Naive thymus-derived CD4-positive, alpha-beta T cell (primary cell): ENCODE results near the gene BTBD10. TPM values are rescaled to one million over a fixed set of nuclear protein-coding genes. Genes with fewer than 3 reads are reported as not detected.
A peak's percentile ranks its signal among the peaks of the same experiment; 100 is the strongest.

Experiments
- ATAC-seq: fragments of 150-1000 bp; cut with Tn5 transposase; 2 replicates; pipeline ENCODE4 v1.10.0; 2021; ENCODE audit warnings: mild to moderate bottlenecking, moderate library complexity
- CTCF ChIA-PET: fragments of 350-600 bp; sonication (Branson Sonifier 250); formaldehyde crosslinking; loops from one replicate; lab custom pipeline; 2021; ENCODE audit warnings: antibody characterized with exemption; lab: Charles Lee
- POLR2A ChIA-PET: fragments of 350-600 bp; sonication (Branson Sonifier 250); formaldehyde crosslinking; loops from one replicate; lab custom pipeline; 2021; ENCODE audit warnings: antibody characterized with exemption, inconsistent platforms; lab: Charles Lee
- DNase-seq, 9 donors: peaks; one replicate each; pipeline versions ENCODE4 v3.0.0 to v3.0.0-alpha.2; 2020 to 2022; ENCODE audit warnings: mixed read lengths in 1 of 9
- H3K27ac ChIP-seq: one replicate; pipeline ENCODE4 v1.7.0; 2013; ENCODE audit warnings: mild to moderate bottlenecking, low read depth, low read length, moderate library complexity
- H3K27me3 ChIP-seq, 2 donors: one replicate each; pipeline ENCODE4 v1.7.0; 2013; ENCODE audit warnings: low read length in 2 of 2, mild to moderate bottlenecking in 2 of 2, moderate library complexity in 2 of 2; ENCODE audit not compliant: control insufficient read depth in 2 of 2, insufficient read depth in 2 of 2
- H3K36me3 ChIP-seq, 3 experiments: 1 replicate in 2 of 3; 2 replicates in 1 of 3; pipeline ENCODE4 v1.7.0; 2013; ENCODE audit warnings: low read length in 3 of 3, mild to moderate bottlenecking in 3 of 3, moderate library complexity in 1 of 3; ENCODE audit not compliant: insufficient read depth in 3 of 3, control insufficient read depth in 2 of 3
- H3K4me1 ChIP-seq, 2 donors: one replicate each; pipeline ENCODE4 v1.7.0; 2013; ENCODE audit warnings: low read length in 2 of 2, mild to moderate bottlenecking in 2 of 2, moderate library complexity in 1 of 2; ENCODE audit not compliant: control insufficient read depth in 2 of 2, insufficient read depth in 2 of 2
- H3K4me3 ChIP-seq: 2 replicates; pipeline ENCODE4 v1.7.0; 2013; ENCODE audit warnings: mild to moderate bottlenecking, low read length
- H3K9me3 ChIP-seq, 3 experiments: 1 replicate in 2 of 3; 2 replicates in 1 of 3; pipeline ENCODE4 v1.7.0; 2013; ENCODE audit warnings: low read length in 3 of 3; ENCODE audit not compliant: control insufficient read depth in 2 of 3
- H3K27ac Mint-ChIP-seq, 9 donors: one replicate each; pipeline ENCODE4 v1.8.0; 2020 to 2022; ENCODE audit warnings: mixed read lengths in 9 of 9, mild to moderate bottlenecking in 8 of 9, moderate library complexity in 5 of 9, inconsistent platforms in 2 of 9
- H3K27me3 Mint-ChIP-seq, 5 donors: one replicate each; pipeline ENCODE4 v1.8.0; 2021 to 2022; ENCODE audit warnings: mixed read lengths in 5 of 5, mild to moderate bottlenecking in 1 of 5
- H3K36me3 Mint-ChIP-seq, 5 donors: one replicate each; pipeline ENCODE4 v1.8.0; 2020 to 2022; ENCODE audit warnings: mixed read lengths in 5 of 5, mild to moderate bottlenecking in 3 of 5, inconsistent platforms in 1 of 5
- H3K4me1 Mint-ChIP-seq, 7 donors: one replicate each; pipeline ENCODE4 v1.8.0; 2020 to 2022; ENCODE audit warnings: mixed read lengths in 7 of 7, mild to moderate bottlenecking in 3 of 7, inconsistent platforms in 1 of 7
- H3K4me3 Mint-ChIP-seq, 10 donors: one replicate each; pipeline ENCODE4 v1.8.0; 2020 to 2022; ENCODE audit warnings: mild to moderate bottlenecking in 10 of 10, mixed read lengths in 10 of 10, moderate library complexity in 6 of 10, inconsistent platforms in 2 of 10
- H3K9me3 Mint-ChIP-seq, 11 donors: one replicate each; pipeline ENCODE4 v1.8.0; 2020 to 2022; ENCODE audit warnings: mixed read lengths in 11 of 11, mild to moderate bottlenecking in 4 of 11, inconsistent platforms in 1 of 11, moderate library complexity in 1 of 11
- intact Hi-C, 2 donors: fragments of 100-400 bp; cut with micrococcal nuclease; formaldehyde crosslinking; loops; one replicate each; pipeline ENCODE4 v1.15.1; 2023
- polyA plus RNA-seq, 2 donors: library from polyadenylated mRNA; unstranded; fragments of 300-500 nt; fragmentation: Illumina TruSeq; gene quantifications; one replicate each; pipeline ENCODE4 v1.2.3, GENCODE V29; 2021
- total RNA-seq, 6 experiments: library from RNA in 5 of 6; stranded (reverse) in 5 of 6; gene quantifications; 1 replicate in 5 of 6; 2 replicates in 1 of 6; pipeline ENCODE4 v1.2.3 and lab custom pipeline; 2021 to 2026

Gene BTBD10
- total RNA-seq (10 to 100 TPM; 16.3 to 25.2 (median 19.4) TPM), polyA plus RNA-seq (10 to 100 TPM in 1 of 2 donors, 1 to 10 TPM in 1; 9.7 to 11.8 TPM), total RNA-seq (lab: John Stamatoyannopoulos, UW) (22.7 reads per million, percentile 53 among the genes with 10 or more reads in this experiment)

- H3K27ac ChIP-seq = peak within 1 kb of the TSS; percentile 96
- CTCF ChIA-PET = interaction anchor here (2.0 kb wide), 1 partner anchor 24 kb away, joined by 7 read pairs; no protein-coding TSS in a partner anchor
- intact Hi-C loops = loop anchor here (1.0 to 10.0 kb wide), 13 partner anchors 24 to 1621 kb away; partner anchors contain the start of genes BMAL1 (in 2 of the 2), FAR1 (in 2 of the 2), CALCB (in 1 of the 2) and COPB1 (in 1 of the 2)
- Mint-ChIP-seq H3K36me3 (peaks cover 0 to 17% (median 6%) of the 10 kb centered on the region in 5 donors), H3K27me3 (peaks cover 0 to 5% (median 0%) of the 10 kb centered on the region in 5 donors), H3K4me1 (peaks cover 22 to 54% (median 46%) of the 10 kb centered on the region in 7 donors), H3K27ac (peak within 1 kb of the TSS; percentile 93 to 100 (median 97)), H3K4me3 (peak within 1 kb of the TSS; percentile 97 to 100 (median 99)), H3K9me3 (no peaks in the 10 kb centered on the region)
- H3K4me1 ChIP-seq = peaks cover 18 to 20% of the 10 kb centered on the region in 2 donors
- H3K27me3 ChIP-seq = no peaks in the 10 kb centered on the region
- POLR2A ChIA-PET = interaction anchor here (0.7 to 2.5 kb wide), 6 partner anchors 9 to 184 kb away, joined by 3 to 9 read pairs (median 4); no protein-coding TSS in a partner anchor
- ATAC-seq (peak; percentile 100), DNase-seq (peak; percentile 87 to 94 (median 91))
- peaks cover 0 to 5% (median 0%) of the 10 kb centered on the region in 3 experiments for H3K36me3 ChIP-seq
- peak within 1 kb of the TSS; percentile 98 for H3K4me3 ChIP-seq
- no peaks in the 10 kb centered on the region for H3K9me3 ChIP-seq
Observed at GRCh38 chr11:13462901-13463778, at the start of gene BTBD10. TSS of gene BTBD10 (minus strand) at chr11:13463222. CDS start at chr11:13445124, 18,098 bp downstream.

GRCh38 chr11:13503393-13503792, 40.4 kb upstream of the BTBD10 start:
- H3K9me3 Mint-ChIP-seq = peaks cover 0 to 7% (median 0%) of the 10 kb centered on the region in 11 donors

GRCh38 chr11:13502492-13502891, 39.5 kb upstream of the BTBD10 start:
- H3K27ac Mint-ChIP-seq = no peak overlapping the region
- peaks cover 0 to 7% (median 0%) of the 10 kb centered on the region in 11 donors for H3K9me3 Mint-ChIP-seq
- Histone ChIP-seq H3K4me1 (no peaks in the 10 kb centered on the region), H3K27me3 (no peaks in the 10 kb centered on the region), H3K4me3 (no peak overlapping the region), H3K27ac (no peak overlapping the region), H3K36me3 (no peaks in the 10 kb centered on the region), H3K9me3 (no peaks in the 10 kb centered on the region)
- no peak for DNase-seq
- no peak overlapping the region for H3K4me3 Mint-ChIP-seq
- ChIA-PET POLR2A (no interaction called here), CTCF (no interaction called here)
- H3K27me3 Mint-ChIP-seq = peaks cover 8 to 32% (median 26%) of the 10 kb centered on the region in 5 donors
- intact Hi-C loops = no loop called here
- H3K36me3 Mint-ChIP-seq = no peaks in the 10 kb centered on the region
- no peak for ATAC-seq
- no peaks in the 10 kb centered on the region for H3K4me1 Mint-ChIP-seq

More at GRCh38 chr11:13503393-13503792, 40.4 kb upstream of the BTBD10 start:
- ATAC-seq (no peak), DNase-seq (no peak)
- CTCF ChIA-PET = no interaction called here
- Mint-ChIP-seq H3K27me3 (peaks cover 8 to 32% (median 26%) of the 10 kb centered on the region in 5 donors), H3K4me3 (no peak overlapping the region), H3K27ac (no peak overlapping the region), H3K36me3 (no peaks in the 10 kb centered on the region), H3K4me1 (no peaks in the 10 kb centered on the region)
- POLR2A ChIA-PET = no interaction called here
- Histone ChIP-seq H3K27me3 (no peaks in the 10 kb centered on the region), H3K4me3 (no peak overlapping the region), H3K36me3 (no peaks in the 10 kb centered on the region), H3K27ac (no peak overlapping the region), H3K9me3 (no peaks in the 10 kb centered on the region), H3K4me1 (no peaks in the 10 kb centered on the region)
- intact Hi-C loops = no loop called here

GRCh38 chr11:13495929-13496328, 32.9 kb upstream of the BTBD10 start, which contains the start of gene PTH:
TSS of gene PTH (minus strand) at chr11:13495997. CDS start at chr11:13492855, 3,142 bp downstream.
- Histone ChIP-seq H3K9me3 (no peaks in the 10 kb centered on the region), H3K36me3 (no peaks in the 10 kb centered on the region), H3K27ac (no peak within 1 kb of the TSS), H3K4me3 (no peak within 1 kb of the TSS), H3K4me1 (no peaks in the 10 kb centered on the region), H3K27me3 (no peaks in the 10 kb centered on the region)
- H3K27ac Mint-ChIP-seq = no peak within 1 kb of the TSS
- H3K36me3 Mint-ChIP-seq = no peaks in the 10 kb centered on the region
- H3K4me1 Mint-ChIP-seq = no peaks in the 10 kb centered on the region
- ATAC-seq = no peak
- intact Hi-C loops = no loop called here
- peaks cover 22 to 35% (median 27%) of the 10 kb centered on the region in 5 donors for H3K27me3 Mint-ChIP-seq
- no peak within 1 kb of the TSS for H3K4me3 Mint-ChIP-seq
- H3K9me3 Mint-ChIP-seq = peaks cover 0 to 7% (median 0%) of the 10 kb centered on the region in 11 donors
- ChIA-PET POLR2A (no interaction called here), CTCF (no interaction called here)
- DNase-seq = no peak

- Histone ChIP-seq H3K4me1 (no peaks in the 10 kb centered on the region), H3K27me3 (no peaks in the 10 kb centered on the region), H3K27ac (no peak overlapping the region), H3K9me3 (no peaks in the 10 kb centered on the region), H3K36me3 (no peaks in the 10 kb centered on the region), H3K4me3 (no peak overlapping the region)
- no peak for ATAC-seq
- POLR2A ChIA-PET = interaction anchor here (0.6 kb wide), 1 partner anchor 144 kb away, joined by 3 read pairs; no protein-coding TSS in a partner anchor
- Mint-ChIP-seq H3K9me3 (peaks cover 0 to 3% (median 0%) of the 10 kb centered on the region in 11 donors), H3K36me3 (no peaks in the 10 kb centered on the region), H3K4me3 (no peak overlapping the region), H3K27me3 (peaks cover 16 to 24% (median 19%) of the 10 kb centered on the region in 5 donors), H3K4me1 (no peaks in the 10 kb centered on the region), H3K27ac (no peak overlapping the region)
- no peak for DNase-seq
- CTCF ChIA-PET = no interaction called here
- intact Hi-C loops = no loop called here
Observed at GRCh38 chr11:13494051-13494450, 31.0 kb upstream of the BTBD10 start.

GRCh38 chr11:13487661-13488030, 24.6 kb upstream of the BTBD10 start:
- ATAC-seq = peak; percentile 75
- no peaks in the 10 kb centered on the region for H3K9me3 ChIP-seq
- no peaks in the 10 kb centered on the region for H3K27me3 ChIP-seq
- peak overlapping the region; percentile 66 to 90 (median 76) for H3K4me3 Mint-ChIP-seq
- no peaks in the 10 kb centered on the region for H3K36me3 Mint-ChIP-seq
- H3K4me3 ChIP-seq = peak overlapping the region; percentile 61
- H3K36me3 ChIP-seq = no peaks in the 10 kb centered on the region
- POLR2A ChIA-PET = interaction anchor here (0.8 kb wide), 1 partner anchor 24 kb away, joined by 3 read pairs; no protein-coding TSS in a partner anchor
- peaks cover 0 to 9% (median 2%) of the 10 kb centered on the region in 5 donors for H3K27me3 Mint-ChIP-seq
- intact Hi-C loops = loop anchor here (1.0 to 5.0 kb wide), 5 partner anchors 24 to 762 kb away; partner anchors contain the start of genes BTBD10 (in 2 of the 2) and FAR1 (in 1 of the 2)
- peaks cover 0 to 4% of the 10 kb centered on the region in 2 donors for H3K4me1 ChIP-seq
- CTCF ChIA-PET = interaction anchor here (0.8 to 1.5 kb wide), 4 partner anchors 10 to 761 kb away, joined by 3 to 7 read pairs (median 4); partner anchors contain the start of gene BTBD10
- no peak overlapping the region for H3K27ac ChIP-seq
- H3K9me3 Mint-ChIP-seq = peaks cover 0 to 11% (median 0%) of the 10 kb centered on the region in 11 donors
- H3K4me1 Mint-ChIP-seq = peaks cover 5 to 7% (median 6%) of the 10 kb centered on the region in 7 donors
- peak overlapping the region in 6 of 9 donors; percentile 39 to 77 (median 74) for H3K27ac Mint-ChIP-seq
- DNase-seq = peak in 6 of 9 donors; percentile 14 to 41 (median 28)
